ENCODE data around the gene MRFAP1L1.
A peak's percentile ranks its signal among the peaks of the same experiment; 100 is the strongest.

Gene MRFAP1L1

DNA sequence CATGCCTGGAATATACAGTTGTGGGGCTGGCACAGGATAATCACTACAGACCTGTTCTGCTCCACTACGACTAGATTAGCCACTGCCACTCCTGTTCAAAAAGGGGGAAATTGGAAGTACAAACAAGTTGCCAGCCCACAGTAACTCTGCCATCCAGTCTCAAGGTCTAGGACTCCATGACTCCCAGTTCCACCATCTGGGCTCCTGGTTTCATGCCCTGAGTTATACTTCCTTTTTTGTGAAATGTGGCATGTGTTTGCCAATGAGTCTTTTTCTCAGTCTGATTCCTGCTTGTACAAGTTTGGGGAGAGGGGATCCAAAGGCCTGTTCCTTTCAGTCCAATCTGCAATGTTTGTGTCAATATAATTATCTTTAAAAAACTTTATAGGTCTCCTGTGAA lies 5.3 kb upstream of the MRFAP1L1 start:
- Mint-ChIP-seq H3K4me1 (ENCODE audit: low read depth) (peaks cover 38% of the 10 kb centered on the region), H3K27me3 (no peaks in the 10 kb centered on the region), H3K4me3 (peak overlapping the region; percentile 53), H3K36me3 (peaks cover 6% of the 10 kb centered on the region), H3K9me3 (ENCODE audit: low read depth) (no peaks in the 10 kb centered on the region), H3K27ac (peak overlapping the region; percentile 70)

DNA sequence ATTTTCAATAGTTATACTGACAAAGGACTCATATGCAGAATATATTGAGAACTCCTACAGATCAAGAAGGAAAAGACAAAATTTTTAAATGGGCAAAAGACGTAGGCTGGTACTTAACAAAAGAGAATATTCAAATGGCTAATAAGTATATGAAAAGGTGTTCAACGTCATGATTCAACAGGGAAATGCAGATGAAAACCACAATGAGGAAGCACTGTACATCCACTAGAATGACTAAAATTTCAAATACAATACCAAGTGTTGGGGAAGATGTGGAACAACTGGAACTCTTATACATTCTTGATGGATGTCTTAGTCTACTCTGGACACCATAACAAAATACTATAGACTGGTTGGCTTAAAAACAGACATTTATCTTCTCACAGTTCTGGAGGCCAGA lies 1.3 kb upstream of the MRFAP1L1 start:
- Mint-ChIP-seq H3K27me3 (no peaks in the 10 kb centered on the region), H3K4me3 (peak overlapping the region; percentile 30), H3K27ac (no peak overlapping the region), H3K9me3 (ENCODE audit: low read depth) (no peaks in the 10 kb centered on the region), H3K36me3 (peaks cover 17% of the 10 kb centered on the region), H3K4me1 (ENCODE audit: low read depth) (peaks cover 52% of the 10 kb centered on the region)

DNA sequence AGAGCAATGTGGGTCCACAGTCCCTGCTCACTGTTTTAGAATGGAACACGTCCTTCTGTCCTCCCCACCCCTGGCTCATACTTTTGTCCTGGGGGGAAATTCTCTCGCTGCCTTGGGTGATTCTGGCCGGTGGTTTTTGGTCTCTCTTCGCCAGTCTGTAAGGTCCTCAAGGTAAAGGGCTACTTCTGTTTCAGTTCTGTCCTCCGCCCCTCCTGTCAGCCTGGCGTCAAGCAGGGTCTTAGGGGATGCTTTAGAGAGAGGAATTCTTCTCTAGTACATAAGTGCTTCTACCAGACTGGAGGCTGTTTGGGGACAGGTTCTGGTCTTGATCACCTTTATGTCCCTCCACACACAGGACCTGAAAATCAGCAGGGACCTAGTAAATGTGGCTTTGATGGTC lies 617 bp upstream of the MRFAP1L1 start:
- Mint-ChIP-seq H3K27ac (peak overlapping the region; percentile 99), H3K36me3 (peaks cover 20% of the 10 kb centered on the region), H3K4me3 (peak overlapping the region; percentile 100), H3K4me1 (ENCODE audit: low read depth) (peaks cover 53% of the 10 kb centered on the region), H3K9me3 (ENCODE audit: low read depth) (no peaks in the 10 kb centered on the region), H3K27me3 (no peaks in the 10 kb centered on the region)

DNA sequence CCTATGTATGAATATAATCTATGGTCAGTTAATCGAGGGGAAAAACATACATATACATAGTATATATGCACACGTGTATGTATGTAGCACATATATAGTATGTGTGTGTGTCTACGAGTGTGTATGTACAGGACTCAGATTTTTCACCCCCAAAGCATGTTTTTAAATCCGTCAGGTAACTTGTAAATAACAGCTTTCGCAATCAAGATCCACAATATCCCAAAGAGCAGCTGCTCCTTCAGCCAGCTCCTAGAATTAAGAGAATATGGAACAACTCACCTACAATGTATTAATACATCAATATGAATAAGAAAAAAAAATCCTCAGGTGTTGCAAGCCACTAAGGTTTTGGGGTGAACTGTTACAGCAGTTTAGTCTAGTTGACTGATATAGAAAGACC lies 3.5 kb downstream of the MRFAP1L1 start:
- H3K27me3 Mint-ChIP-seq: no peaks in the 10 kb centered on the region
- peaks cover 69% of the 10 kb centered on the region for H3K4me1 Mint-ChIP-seq (ENCODE audit: low read depth)
- H3K9me3 Mint-ChIP-seq (ENCODE audit: low read depth): no peaks in the 10 kb centered on the region
- peaks cover 26% of the 10 kb centered on the region for H3K36me3 Mint-ChIP-seq
- H3K27ac Mint-ChIP-seq: peak overlapping the region; percentile 86
- peak overlapping the region; percentile 73 for H3K4me3 Mint-ChIP-seq

DNA sequence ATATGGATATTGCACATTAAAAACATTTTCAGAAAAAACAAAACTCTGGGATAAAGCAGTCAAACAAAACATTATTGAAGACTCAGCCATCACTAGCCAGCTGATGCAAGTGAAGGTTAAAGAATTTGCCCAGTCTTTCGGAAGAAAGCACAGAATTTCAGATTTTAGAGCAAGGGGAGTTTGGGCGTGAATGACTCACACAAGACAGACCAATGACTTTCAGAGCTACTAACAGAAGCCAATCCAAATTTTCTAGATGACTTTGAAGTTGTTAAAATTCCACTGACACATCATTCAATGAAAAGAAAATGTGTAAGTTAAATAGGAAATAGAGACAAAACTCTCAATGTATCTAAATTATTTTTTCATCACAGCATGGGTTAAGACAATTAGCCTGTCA lies 4.0 kb downstream of the MRFAP1L1 start:
- H3K27me3 Mint-ChIP-seq: no peaks in the 10 kb centered on the region
- peaks cover 26% of the 10 kb centered on the region for H3K36me3 Mint-ChIP-seq
- H3K27ac Mint-ChIP-seq: peak overlapping the region; percentile 86
- H3K4me1 Mint-ChIP-seq (ENCODE audit: low read depth): peaks cover 65% of the 10 kb centered on the region
- H3K4me3 Mint-ChIP-seq: peak overlapping the region; percentile 73
- H3K9me3 Mint-ChIP-seq (ENCODE audit: low read depth): no peaks in the 10 kb centered on the region

DNA sequence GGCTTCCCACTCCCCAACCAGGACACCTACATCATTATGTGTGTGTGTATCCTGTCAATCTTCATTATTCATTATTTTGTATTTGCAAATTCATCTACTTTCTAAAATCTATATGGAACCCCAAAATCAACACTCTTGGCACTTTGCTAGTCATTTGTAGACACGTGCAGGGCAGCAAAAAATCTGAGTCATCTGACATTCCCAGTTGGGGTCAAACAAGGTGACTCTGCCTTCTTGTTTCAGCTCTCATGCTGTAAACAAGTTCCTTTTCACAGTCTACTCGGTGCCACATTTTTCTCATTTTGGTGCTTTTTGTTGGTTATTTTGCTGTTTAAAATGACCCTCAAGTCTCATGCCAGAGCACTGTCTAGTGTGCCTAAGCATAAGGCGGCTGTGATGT lies 5.9 kb downstream of the MRFAP1L1 start:
- Mint-ChIP-seq H3K9me3 (ENCODE audit: low read depth) (no peaks in the 10 kb centered on the region), H3K27me3 (no peaks in the 10 kb centered on the region), H3K36me3 (peaks cover 26% of the 10 kb centered on the region), H3K27ac (peak overlapping the region; percentile 82), H3K4me3 (peak overlapping the region; percentile 40), H3K4me1 (ENCODE audit: low read depth) (peaks cover 67% of the 10 kb centered on the region)

DNA sequence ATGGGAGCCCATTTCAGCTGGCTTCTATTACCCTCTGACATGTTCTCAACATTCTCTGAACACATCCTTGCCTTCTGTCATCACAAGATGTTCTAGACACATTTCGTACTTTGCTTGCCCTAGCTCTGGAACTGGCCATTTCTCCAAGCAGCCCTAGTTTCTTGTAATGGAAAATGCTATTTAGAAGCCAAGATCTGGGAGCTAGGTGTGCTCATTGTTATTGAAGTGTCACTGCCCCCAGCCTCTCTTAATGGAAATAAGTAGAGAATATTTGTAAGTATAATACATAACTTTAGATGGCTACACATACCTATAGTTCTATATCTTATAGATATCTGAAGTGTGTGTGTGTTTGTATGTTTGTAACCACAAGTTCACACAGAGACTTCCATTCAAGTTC lies 6.9 kb downstream of the MRFAP1L1 start:
- Mint-ChIP-seq H3K36me3 (peaks cover 19% of the 10 kb centered on the region), H3K27me3 (no peaks in the 10 kb centered on the region), H3K4me1 (ENCODE audit: low read depth) (peaks cover 63% of the 10 kb centered on the region), H3K4me3 (no peak overlapping the region), H3K9me3 (ENCODE audit: low read depth) (no peaks in the 10 kb centered on the region), H3K27ac (peak overlapping the region; percentile 54)

DNA sequence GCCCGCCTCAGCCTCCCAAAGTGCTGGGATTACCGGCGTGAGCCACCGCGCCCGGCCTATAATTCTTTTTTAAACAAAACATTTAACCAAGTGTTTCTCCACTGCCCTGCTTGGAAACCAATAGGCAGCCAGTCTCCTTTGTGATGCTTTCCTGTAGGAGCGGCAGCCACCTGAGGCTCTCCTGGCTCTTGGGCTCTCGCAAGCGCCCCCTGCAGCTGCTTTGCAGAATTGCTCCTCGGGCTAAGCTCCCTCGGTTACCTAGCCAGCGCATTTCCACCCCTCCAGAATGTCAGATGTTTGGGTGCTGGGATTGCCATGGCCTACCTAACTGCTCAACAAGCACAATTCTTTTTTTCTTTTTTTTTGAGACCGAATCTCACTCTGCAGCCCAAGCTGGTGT lies 8.3 kb downstream of the MRFAP1L1 start:
- H3K9me3 Mint-ChIP-seq (ENCODE audit: low read depth): no peaks in the 10 kb centered on the region
- peaks cover 14% of the 10 kb centered on the region for H3K36me3 Mint-ChIP-seq
- H3K4me3 Mint-ChIP-seq: no peak overlapping the region
- H3K27ac Mint-ChIP-seq: no peak overlapping the region
- H3K4me1 Mint-ChIP-seq (ENCODE audit: low read depth): peaks cover 60% of the 10 kb centered on the region
- H3K27me3 Mint-ChIP-seq: no peaks in the 10 kb centered on the region

DNA sequence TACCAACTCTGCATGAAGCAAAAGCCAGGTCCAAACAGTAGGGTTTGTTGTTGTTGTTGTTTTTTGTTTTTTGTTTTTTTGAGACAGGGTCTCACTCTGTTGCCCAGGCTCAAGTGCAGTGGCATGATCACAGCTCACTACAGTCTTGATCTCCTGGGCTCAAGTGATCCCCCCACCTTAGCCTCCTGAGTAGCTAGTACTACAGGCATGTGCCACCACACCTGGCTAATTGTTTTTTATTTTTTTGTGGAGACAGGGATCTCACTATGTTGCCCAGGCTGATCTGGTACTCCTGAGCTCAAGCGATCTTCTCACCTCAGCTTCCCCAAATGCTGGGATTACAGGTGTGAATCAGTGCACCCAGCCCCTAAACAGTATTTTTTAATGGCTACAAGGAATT lies 9.8 kb downstream of the MRFAP1L1 start:
- no peak overlapping the region for H3K4me3 Mint-ChIP-seq
- peaks cover 60% of the 10 kb centered on the region for H3K4me1 Mint-ChIP-seq (ENCODE audit: low read depth)
- H3K36me3 Mint-ChIP-seq: peaks cover 10% of the 10 kb centered on the region
- no peaks in the 10 kb centered on the region for H3K9me3 Mint-ChIP-seq (ENCODE audit: low read depth)
- H3K27me3 Mint-ChIP-seq: no peaks in the 10 kb centered on the region
- peak overlapping the region; percentile 70 for H3K27ac Mint-ChIP-seq

DNA sequence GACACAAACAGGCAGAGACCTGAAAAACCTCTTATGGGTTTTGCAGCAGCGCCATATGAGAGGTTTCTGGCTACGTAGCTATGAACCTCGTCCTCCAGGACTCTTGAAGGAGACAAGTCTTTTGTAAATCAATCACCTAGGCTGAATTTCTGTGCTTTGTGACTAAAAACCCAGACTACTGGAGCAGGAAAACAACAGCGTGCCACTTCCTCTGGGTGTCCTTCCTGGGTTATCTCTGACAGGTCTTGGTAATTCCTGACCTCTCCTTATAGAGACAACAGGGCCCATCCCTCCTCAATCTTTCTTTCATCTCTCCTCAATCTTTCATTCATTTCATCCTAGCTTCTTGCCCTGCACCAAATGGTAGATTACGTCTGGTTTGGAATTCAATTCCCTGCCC lies 10.3 kb downstream of the MRFAP1L1 start:
- Mint-ChIP-seq H3K27ac (peak overlapping the region; percentile 70), H3K4me3 (no peak overlapping the region), H3K4me1 (ENCODE audit: low read depth) (peaks cover 60% of the 10 kb centered on the region), H3K36me3 (peaks cover 9% of the 10 kb centered on the region), H3K27me3 (no peaks in the 10 kb centered on the region), H3K9me3 (ENCODE audit: low read depth) (no peaks in the 10 kb centered on the region)

DNA sequence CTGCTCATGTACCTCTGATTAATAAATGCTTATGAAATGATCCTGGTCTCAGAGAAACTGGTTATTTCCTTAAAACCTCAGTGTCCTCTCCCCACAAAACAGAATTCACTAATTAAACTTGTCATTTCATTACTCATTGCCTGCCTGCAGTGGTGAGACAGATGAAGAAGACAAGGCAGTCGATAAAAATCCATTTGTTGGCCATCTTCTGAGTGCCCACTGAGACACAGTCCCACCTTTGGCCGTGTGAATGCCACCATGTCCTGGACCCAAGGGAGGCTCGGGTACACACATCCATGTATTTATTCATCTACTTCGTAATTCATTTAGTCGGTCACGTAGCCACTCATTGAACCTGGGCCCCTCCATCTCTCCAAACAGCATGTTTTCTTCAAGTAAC lies 12.5 kb downstream of the MRFAP1L1 start:
- H3K9me3 Mint-ChIP-seq (ENCODE audit: low read depth): no peaks in the 10 kb centered on the region
- peak overlapping the region; percentile 76 for H3K4me3 Mint-ChIP-seq
- no peaks in the 10 kb centered on the region for H3K27me3 Mint-ChIP-seq
- peak overlapping the region; percentile 97 for H3K27ac Mint-ChIP-seq
- H3K4me1 Mint-ChIP-seq (ENCODE audit: low read depth): peaks cover 70% of the 10 kb centered on the region
- peaks cover 4% of the 10 kb centered on the region for H3K36me3 Mint-ChIP-seq

DNA sequence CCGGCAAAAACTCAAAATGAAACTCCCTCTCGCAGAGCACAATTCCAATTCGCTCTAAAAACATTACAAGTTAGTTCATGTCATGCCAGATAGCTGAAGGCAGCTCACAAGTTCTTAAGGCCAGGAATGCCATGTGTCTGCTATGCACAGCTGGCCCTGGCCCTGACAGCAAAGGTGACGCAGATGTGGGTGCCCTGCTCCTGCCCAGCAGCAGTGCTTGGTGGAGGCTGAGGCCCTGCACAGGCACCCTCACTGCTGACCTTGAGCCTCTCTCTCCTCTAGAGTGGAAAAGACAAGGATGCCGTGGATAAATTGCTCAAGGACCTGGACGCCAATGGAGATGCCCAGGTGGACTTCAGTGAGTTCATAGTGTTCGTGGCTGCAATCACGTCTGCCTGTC lies 13.1 kb downstream of the MRFAP1L1 start:
- Mint-ChIP-seq H3K27ac (peak overlapping the region; percentile 97), H3K9me3 (ENCODE audit: low read depth) (no peaks in the 10 kb centered on the region), H3K4me1 (ENCODE audit: low read depth) (peaks cover 71% of the 10 kb centered on the region), H3K27me3 (no peaks in the 10 kb centered on the region), H3K4me3 (peak overlapping the region; percentile 76), H3K36me3 (peaks cover 4% of the 10 kb centered on the region)

DNA sequence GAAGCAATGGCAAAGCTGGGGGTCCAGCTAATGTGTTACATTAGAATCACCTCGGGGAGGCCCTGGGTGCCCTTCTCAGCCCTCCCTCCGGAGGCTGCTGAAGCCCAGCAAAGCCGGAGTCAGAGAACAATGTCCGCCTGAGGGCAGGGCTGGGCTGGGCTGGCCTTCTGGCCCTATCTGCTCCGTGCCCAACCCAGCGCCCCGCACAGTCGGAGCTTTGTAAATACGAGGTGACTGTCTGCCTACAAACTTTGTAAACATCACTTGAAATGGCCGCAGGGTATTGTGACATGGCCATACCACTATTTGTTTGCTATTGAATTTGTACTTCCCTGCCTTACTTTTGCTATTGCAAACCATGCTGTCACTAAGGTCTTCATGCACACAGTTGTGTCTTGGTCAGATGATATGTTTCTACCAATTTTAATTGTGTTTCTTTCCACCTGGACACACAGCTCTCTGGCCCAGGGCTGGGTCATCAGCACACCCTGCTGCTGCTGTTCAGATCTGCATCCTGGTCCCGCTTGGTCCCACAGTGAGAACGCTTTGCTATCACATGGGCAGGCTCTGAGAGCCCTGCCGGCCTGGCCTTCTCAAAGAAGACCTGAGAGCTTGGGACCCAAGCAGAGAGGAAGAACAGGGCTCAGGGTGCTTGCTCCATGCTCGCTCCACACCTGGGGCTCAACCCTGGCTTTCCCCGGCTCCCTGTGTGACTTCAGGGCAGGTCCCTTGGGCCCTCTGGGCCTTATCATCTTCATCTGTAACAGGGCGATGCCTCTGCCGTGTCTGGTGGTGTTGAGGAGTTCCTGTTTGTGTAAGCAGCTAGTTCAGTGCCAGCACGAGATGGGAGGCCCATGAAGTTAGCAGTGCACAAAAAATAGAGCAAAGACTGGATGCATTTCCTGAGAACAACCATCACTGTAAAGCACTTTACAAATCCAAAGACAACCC lies 13.7 kb downstream of the MRFAP1L1 start:
- peaks cover 75% of the 10 kb centered on the region for H3K4me1 Mint-ChIP-seq (ENCODE audit: low read depth)
- peaks cover 4% of the 10 kb centered on the region for H3K36me3 Mint-ChIP-seq

DNA sequence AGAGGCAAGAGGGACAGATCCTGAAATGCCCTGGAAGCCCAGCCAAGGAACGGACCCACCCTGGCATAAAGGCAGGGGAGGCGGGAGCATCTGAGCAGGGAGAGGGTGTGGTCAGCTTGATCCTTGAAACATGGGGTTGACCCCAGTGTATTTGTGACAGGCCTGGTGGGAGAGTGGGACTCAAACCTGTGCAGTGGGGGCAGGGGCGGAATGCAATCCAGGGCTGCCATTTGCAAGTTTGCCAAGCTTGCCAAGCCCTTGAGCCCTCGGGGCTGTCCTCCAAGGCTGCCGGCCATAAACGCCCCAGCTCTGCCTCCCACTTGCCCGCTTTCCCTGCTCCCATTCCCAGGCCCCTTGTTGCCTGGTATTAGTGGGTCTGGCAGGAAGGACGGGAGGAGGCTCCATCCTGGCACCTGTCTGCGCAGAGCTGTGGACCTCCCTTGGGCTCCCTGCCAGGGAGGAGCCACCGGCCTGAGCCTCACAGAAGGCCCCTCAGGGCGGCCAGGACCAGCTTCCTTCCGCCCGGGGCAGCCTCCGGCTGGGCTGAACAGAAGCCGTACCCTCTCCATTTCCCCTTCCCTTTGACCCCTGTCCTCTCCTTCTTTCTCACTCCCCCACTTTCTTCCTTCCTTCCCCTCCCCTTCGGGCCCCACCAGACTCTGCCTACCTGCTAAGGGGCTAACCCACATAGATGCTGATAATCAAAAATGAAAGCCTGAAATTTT lies 15.3 kb downstream of the MRFAP1L1 start:
- H3K9me3 Mint-ChIP-seq (ENCODE audit: low read depth): no peaks in the 10 kb centered on the region
- no peaks in the 10 kb centered on the region for H3K36me3 Mint-ChIP-seq
- peak overlapping the region; percentile 59 for H3K4me3 Mint-ChIP-seq
- H3K4me1 Mint-ChIP-seq (ENCODE audit: low read depth): peaks cover 84% of the 10 kb centered on the region
- peak overlapping the region; percentile 78 for H3K27ac Mint-ChIP-seq
- no peaks in the 10 kb centered on the region for H3K27me3 Mint-ChIP-seq

More for the DNA sequence above, 13.7 kb downstream of the MRFAP1L1 start:
- no peaks in the 10 kb centered on the region for H3K27me3 Mint-ChIP-seq
- no peaks in the 10 kb centered on the region for H3K9me3 Mint-ChIP-seq (ENCODE audit: low read depth)
- H3K4me3 Mint-ChIP-seq: peak overlapping the region; percentile 76
- peak overlapping the region; percentile 97 for H3K27ac Mint-ChIP-seq
